ENCODE results near the gene SEMA3C. TPM values are rescaled to one million over a fixed set of nuclear protein-coding genes. Genes with fewer than 3 reads are reported as not detected.
A peak's percentile ranks its signal among the peaks of the same experiment; 100 is the strongest.

Gene SEMA3C
- total and polyA plus RNA-seq, 2 experiments from 2014 or later, result 34.8 to 134 TPM

GRCh38 chr7:80825499-80825898 is 93.4 kb downstream of the SEMA3C start:
- 86% methylated on average over 3 of the region's 3 CpGs for WGBS (ENCODE audit: low lambda C conversion rate, missing lambda C conversion rate)
- H3K27me3 ChIP-seq, result no peaks in the 10 kb centered on the region
- no peaks in the 10 kb centered on the region for H4K20me1 ChIP-seq (ENCODE audit: insufficient read depth, poor library complexity, severe bottlenecking)
- H3K4me1 ChIP-seq (ENCODE audit: insufficient read depth), result peaks cover 15% of the 10 kb centered on the region
- peaks cover 7% of the 10 kb centered on the region for H3K36me3 ChIP-seq (replicated peaks; ENCODE audit: insufficient read depth, low read depth)
- H3K79me2 ChIP-seq, result peaks cover 8% of the 10 kb centered on the region
- no peak overlapping the region for H3K4me2 ChIP-seq
- H3K9me3 ChIP-seq (ENCODE audit: low read depth), result no peaks in the 10 kb centered on the region
- H3K27ac ChIP-seq, result no peak overlapping the region
- no peak overlapping the region for H2AFZ ChIP-seq
- TF ChIP-seq CTCF (IDR thresholded peaks at IDR 0.05; ENCODE audit: poor library complexity), result no peak
- no peak for TF ChIP-seq EZH2phosphoT487 (IDR thresholded peaks at IDR 0.05; ENCODE audit: low read depth, severe bottlenecking, unreplicated experiment)
- TF ChIP-seq EZH2 (IDR thresholded peaks at IDR 0.05; ENCODE audit: borderline replicate concordance), result no peak
- no peak overlapping the region for H3K4me3 ChIP-seq
- DNase-seq (ENCODE audit: low spot score), result no peak
- H3K9me2 ChIP-seq (replicated peaks; ENCODE audit: insufficient read depth), result no peaks in the 10 kb centered on the region

- peaks cover 10% of the 10 kb centered on the region for H3K4me1 ChIP-seq (ENCODE audit: insufficient read depth)
- TF ChIP-seq EZH2phosphoT487 (IDR thresholded peaks at IDR 0.05; ENCODE audit: low read depth, severe bottlenecking, unreplicated experiment) (no peak), EZH2 (IDR thresholded peaks at IDR 0.05; ENCODE audit: borderline replicate concordance) (no peak), CTCF (IDR thresholded peaks at IDR 0.05; ENCODE audit: poor library complexity) (no peak)
- H3K27ac ChIP-seq, result peak overlapping the region; percentile 5
- 75% methylated on average over 5 of the region's 5 CpGs for WGBS (ENCODE audit: low lambda C conversion rate, missing lambda C conversion rate)
- no peak for DNase-seq (ENCODE audit: low spot score)
- H3K9me2 ChIP-seq (replicated peaks; ENCODE audit: insufficient read depth), result no peaks in the 10 kb centered on the region
- peaks cover 7% of the 10 kb centered on the region for H3K36me3 ChIP-seq (replicated peaks; ENCODE audit: insufficient read depth, low read depth)
- H4K20me1 ChIP-seq (ENCODE audit: insufficient read depth, poor library complexity, severe bottlenecking), result no peaks in the 10 kb centered on the region
- no peaks in the 10 kb centered on the region for H3K9me3 ChIP-seq (ENCODE audit: low read depth)
- H3K4me2 ChIP-seq, result no peak overlapping the region
- H3K79me2 ChIP-seq, result no peaks in the 10 kb centered on the region
- no peaks in the 10 kb centered on the region for H3K27me3 ChIP-seq
- no peak overlapping the region for H2AFZ ChIP-seq
- H3K4me3 ChIP-seq, result no peak overlapping the region
Measured at GRCh38 chr7:80824253-80824652, 94.6 kb downstream of the SEMA3C start.

- Histone ChIP-seq H3K27ac (no peak overlapping the region), H3K9me2 (replicated peaks; ENCODE audit: insufficient read depth) (no peaks in the 10 kb centered on the region), H4K20me1 (ENCODE audit: insufficient read depth, poor library complexity, severe bottlenecking) (no peaks in the 10 kb centered on the region), H2AFZ (no peak overlapping the region), H3K79me2 (no peaks in the 10 kb centered on the region), H3K4me3 (no peak overlapping the region), H3K4me2 (peak overlapping the region; percentile 1), H3K9me3 (ENCODE audit: low read depth) (no peaks in the 10 kb centered on the region), H3K36me3 (replicated peaks; ENCODE audit: insufficient read depth, low read depth) (peaks cover 7% of the 10 kb centered on the region), H3K4me1 (ENCODE audit: insufficient read depth) (peaks cover 10% of the 10 kb centered on the region), H3K27me3 (no peaks in the 10 kb centered on the region)
- DNase-seq (ENCODE audit: low spot score), result no peak
- TF ChIP-seq EZH2phosphoT487 (IDR thresholded peaks at IDR 0.05; ENCODE audit: low read depth, severe bottlenecking, unreplicated experiment) (peak; percentile 85), EZH2 (IDR thresholded peaks at IDR 0.05; ENCODE audit: borderline replicate concordance) (no peak), CTCF (IDR thresholded peaks at IDR 0.05; ENCODE audit: poor library complexity) (no peak)
- 36% methylated on average over 3 of the region's 3 CpGs for WGBS (ENCODE audit: low lambda C conversion rate, missing lambda C conversion rate)
Measured at GRCh38 chr7:80823057-80823456, 95.8 kb downstream of the SEMA3C start.
